Measurements from ENCODE around the gene FCGR3A.
"Not testable (repeated sequence)": the region's sequence is repeated elsewhere in the genome, so short reads cannot be mapped to it uniquely, and the experiment has no call there.

The FCGR3A gene

DNA sequence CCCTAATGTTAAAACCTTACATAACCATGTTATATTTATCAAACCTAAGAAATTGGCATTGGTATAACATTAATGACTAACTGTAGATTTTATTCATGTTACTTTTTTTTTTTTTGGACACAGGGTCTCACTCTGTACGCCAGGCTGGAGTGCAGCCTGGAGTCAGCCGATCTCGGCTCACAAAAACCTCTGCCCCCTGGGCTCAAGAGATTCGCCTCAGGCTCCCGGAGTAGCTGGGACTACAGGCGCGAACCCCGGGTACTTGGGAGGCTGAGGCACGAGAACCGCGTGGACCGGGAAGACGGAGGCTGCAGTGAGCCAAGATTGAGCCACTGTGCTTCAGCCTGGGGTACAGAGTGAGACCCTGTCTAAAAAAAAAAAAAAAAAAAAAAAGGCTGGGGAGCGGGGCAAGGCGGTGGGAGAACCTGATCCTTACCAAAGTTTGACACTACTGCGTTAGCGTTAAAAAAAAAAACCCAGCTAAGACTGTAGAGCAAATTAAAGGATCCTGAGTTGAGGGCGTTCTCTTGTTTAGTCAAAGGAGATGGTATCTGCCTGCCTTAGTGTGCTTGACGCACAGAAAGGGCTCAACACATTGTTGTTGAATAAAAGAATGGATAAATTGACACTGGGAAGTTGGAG lies 20.0 kb downstream of the FCGR3A start:
- H3K27ac ChIP-seq (replicated peaks), result peak overlapping the region; percentile 86
- DNase-seq (ENCODE audit: low read depth in 1 of 2, low spot score in 1 of 2); H3K27me3 ChIP-seq (ENCODE audit: insufficient read depth, poor library complexity, severe bottlenecking): not testable (repeated sequence)
- peak overlapping the region; percentile 62 for H3K4me3 ChIP-seq (replicated peaks; ENCODE audit: insufficient read depth, low read length)

DNA sequence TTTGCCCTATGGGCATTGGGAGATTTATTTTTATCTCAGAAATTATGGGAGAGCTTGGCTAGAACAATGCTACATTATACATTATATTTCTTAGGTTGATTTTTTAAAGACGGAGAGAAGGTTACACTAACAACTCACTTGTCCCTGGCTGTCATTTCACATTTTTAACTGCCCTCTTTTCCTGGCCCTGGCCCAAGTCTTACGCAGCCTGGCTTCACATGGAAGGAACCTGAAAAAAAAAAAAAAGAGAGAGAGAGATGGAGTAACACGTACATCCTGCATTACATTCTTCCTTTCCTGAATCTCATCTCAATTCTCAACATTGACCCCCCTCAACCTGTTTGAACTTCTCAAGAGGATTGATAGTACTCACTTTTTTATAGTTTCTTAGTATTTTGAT lies 21.1 kb downstream of the FCGR3A start:
- peak; percentile 28 to 78 for DNase-seq (ENCODE audit: low read depth in 1 of 2, low spot score in 1 of 2)

DNA sequence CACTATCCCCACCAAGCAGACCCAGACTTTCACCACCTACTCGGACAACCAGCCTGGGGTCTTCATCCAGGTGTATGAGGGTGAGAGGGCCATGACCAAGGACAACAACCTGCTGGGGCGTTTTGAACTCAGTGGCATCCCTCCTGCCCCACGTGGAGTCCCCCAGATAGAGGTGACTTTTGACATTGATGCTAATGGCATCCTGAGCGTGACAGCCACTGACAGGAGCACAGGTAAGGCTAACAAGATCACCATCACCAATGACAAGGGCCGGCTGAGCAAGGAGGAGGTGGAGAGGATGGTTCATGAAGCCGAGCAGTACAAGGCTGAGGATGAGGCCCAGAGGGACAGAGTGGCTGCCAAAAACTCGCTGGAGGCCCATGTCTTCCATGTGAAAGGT lies 23.7 kb downstream of the FCGR3A start:
- H3K27ac ChIP-seq (replicated peaks); DNase-seq (ENCODE audit: low read depth in 1 of 2, low spot score in 1 of 2); H3K27me3 ChIP-seq (ENCODE audit: insufficient read depth, poor library complexity, severe bottlenecking); H3K4me3 ChIP-seq (replicated peaks; ENCODE audit: insufficient read depth, low read length): not testable (repeated sequence)

More for the DNA sequence above, 21.1 kb downstream of the FCGR3A start:
- not testable (repeated sequence) for H3K27me3 ChIP-seq (ENCODE audit: insufficient read depth, poor library complexity, severe bottlenecking); H3K27ac ChIP-seq (replicated peaks); H3K4me3 ChIP-seq (replicated peaks; ENCODE audit: insufficient read depth, low read length)

DNA sequence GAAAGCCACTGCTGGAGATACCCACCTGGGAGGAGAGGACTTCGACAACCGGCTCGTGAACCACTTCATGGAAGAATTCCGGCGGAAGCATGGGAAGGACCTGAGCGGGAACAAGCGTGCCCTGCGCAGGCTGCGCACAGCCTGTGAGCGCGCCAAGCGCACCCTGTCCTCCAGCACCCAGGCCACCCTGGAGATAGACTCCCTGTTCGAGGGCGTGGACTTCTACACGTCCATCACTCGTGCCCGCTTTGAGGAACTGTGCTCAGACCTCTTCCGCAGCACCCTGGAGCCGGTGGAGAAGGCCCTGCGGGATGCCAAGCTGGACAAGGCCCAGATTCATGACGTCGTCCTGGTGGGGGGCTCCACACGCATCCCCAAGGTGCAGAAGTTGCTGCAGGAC lies 24.3 kb downstream of the FCGR3A start:
- peak overlapping the region; percentile 25; the same call in 1 of the 2 replicates for H3K4me3 ChIP-seq (replicated peaks; ENCODE audit: insufficient read depth, low read length)
- H3K27me3 ChIP-seq (ENCODE audit: insufficient read depth, poor library complexity, severe bottlenecking); DNase-seq (ENCODE audit: low read depth in 1 of 2, low spot score in 1 of 2); H3K27ac ChIP-seq (replicated peaks): not testable (repeated sequence)

DNA sequence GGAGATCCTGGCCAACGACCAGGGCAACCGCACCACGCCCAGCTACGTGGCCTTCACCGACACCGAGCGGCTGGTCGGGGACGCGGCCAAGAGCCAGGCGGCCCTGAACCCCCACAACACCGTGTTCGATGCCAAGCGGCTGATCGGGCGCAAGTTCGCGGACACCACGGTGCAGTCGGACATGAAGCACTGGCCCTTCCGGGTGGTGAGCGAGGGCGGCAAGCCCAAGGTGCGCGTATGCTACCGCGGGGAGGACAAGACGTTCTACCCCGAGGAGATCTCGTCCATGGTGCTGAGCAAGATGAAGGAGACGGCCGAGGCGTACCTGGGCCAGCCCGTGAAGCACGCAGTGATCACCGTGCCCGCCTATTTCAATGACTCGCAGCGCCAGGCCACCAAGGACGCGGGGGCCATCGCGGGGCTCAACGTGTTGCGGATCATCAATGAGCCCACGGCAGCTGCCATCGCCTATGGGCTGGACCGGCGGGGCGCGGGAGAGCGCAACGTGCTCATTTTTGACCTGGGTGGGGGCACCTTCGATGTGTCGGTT lies 24.8 kb downstream of the FCGR3A start:
- not testable (repeated sequence) for DNase-seq (ENCODE audit: low read depth in 1 of 2, low spot score in 1 of 2); H3K27me3 ChIP-seq (ENCODE audit: insufficient read depth, poor library complexity, severe bottlenecking); H3K27ac ChIP-seq (replicated peaks)
- peak overlapping the region; percentile 25 for H3K4me3 ChIP-seq (replicated peaks; ENCODE audit: insufficient read depth, low read length)

DNA sequence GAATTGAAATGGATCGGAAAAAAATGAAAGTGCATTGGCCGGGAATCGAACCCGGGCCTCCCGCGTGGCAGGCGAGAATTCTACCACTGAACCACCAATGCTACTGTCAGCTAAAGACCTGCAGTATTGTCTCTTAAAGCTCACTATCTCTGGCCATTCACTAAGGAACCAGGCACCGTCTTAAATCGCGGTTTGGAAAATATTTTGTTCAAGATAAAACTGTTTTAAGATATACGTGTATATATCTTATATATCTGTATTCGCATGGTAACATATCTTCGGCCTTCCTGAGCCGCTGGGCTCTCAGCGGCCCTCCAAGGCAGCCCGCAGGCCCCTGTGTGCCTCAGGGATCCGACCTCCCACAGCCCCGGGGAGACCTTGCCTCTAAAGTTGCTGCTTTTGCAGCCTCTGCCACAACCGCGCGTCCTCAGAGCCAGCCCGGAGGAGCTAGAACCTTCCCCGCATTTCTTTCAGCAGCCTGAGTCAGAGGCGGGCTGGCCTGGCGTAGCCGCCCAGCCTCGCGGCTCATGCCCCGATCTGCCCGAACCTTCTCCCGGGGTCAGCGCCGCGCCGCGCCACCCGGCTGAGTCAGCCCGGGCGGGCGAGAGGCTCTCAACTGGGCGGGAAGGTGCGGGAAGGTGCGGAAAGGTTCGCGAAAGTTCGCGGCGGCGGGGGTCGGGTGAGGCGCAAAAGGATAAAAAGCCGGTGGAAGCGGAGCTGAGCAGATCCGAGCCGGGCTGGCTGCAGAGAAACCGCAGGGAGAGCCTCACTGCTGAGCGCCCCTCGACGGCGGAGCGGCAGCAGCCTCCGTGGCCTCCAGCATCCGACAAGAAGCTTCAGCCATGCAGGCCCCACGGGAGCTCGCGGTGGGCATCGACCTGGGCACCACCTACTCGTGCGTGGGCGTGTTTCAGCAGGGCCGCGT lies 25.5 kb downstream of the FCGR3A start, which contains the start of gene HSPA6:
Gene HSPA6, plus strand, starts transcription at position 724 of the 925 bp plus-strand sequence. Its CDS starts 119 bp downstream, at position 843.
- Histone ChIP-seq H3K4me3 (replicated peaks; ENCODE audit: insufficient read depth, low read length) (peak within 1 kb of the TSS; percentile 55), H3K27ac (replicated peaks) (peak within 1 kb of the TSS; percentile 81)
- H3K27me3 ChIP-seq (ENCODE audit: insufficient read depth, poor library complexity, severe bottlenecking), result not testable (repeated sequence)
- peak; percentile 49 to 66 for DNase-seq (ENCODE audit: low read depth in 1 of 2, low spot score in 1 of 2)
- TF ChIP-seq, protein P1, sequence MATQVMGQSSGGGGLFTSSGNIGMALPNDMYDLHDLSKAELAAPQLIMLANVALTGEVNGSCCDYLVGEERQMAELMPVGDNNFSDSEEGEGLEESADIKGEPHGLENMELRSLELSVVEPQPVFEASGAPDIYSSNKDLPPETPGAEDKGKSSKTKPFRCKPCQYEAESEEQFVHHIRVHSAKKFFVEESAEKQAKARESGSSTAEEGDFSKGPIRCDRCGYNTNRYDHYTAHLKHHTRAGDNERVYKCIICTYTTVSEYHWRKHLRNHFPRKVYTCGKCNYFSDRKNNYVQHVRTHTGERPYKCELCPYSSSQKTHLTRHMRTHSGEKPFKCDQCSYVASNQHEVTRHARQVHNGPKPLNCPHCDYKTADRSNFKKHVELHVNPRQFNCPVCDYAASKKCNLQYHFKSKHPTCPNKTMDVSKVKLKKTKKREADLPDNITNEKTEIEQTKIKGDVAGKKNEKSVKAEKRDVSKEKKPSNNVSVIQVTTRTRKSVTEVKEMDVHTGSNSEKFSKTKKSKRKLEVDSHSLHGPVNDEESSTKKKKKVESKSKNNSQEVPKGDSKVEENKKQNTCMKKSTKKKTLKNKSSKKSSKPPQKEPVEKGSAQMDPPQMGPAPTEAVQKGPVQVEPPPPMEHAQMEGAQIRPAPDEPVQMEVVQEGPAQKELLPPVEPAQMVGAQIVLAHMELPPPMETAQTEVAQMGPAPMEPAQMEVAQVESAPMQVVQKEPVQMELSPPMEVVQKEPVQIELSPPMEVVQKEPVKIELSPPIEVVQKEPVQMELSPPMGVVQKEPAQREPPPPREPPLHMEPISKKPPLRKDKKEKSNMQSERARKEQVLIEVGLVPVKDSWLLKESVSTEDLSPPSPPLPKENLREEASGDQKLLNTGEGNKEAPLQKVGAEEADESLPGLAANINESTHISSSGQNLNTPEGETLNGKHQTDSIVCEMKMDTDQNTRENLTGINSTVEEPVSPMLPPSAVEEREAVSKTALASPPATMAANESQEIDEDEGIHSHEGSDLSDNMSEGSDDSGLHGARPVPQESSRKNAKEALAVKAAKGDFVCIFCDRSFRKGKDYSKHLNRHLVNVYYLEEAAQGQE (IDR thresholded peaks at IDR 0.05; ENCODE audit: insufficient replicate concordance, low read depth), result peak; percentile 2
- TF ChIP-seq GABPA (IDR thresholded peaks at IDR 0.05; ENCODE audit: low read depth), result 0 out of 2 replicates have a peak, but pooled peaks have one; percentile 21

DNA sequence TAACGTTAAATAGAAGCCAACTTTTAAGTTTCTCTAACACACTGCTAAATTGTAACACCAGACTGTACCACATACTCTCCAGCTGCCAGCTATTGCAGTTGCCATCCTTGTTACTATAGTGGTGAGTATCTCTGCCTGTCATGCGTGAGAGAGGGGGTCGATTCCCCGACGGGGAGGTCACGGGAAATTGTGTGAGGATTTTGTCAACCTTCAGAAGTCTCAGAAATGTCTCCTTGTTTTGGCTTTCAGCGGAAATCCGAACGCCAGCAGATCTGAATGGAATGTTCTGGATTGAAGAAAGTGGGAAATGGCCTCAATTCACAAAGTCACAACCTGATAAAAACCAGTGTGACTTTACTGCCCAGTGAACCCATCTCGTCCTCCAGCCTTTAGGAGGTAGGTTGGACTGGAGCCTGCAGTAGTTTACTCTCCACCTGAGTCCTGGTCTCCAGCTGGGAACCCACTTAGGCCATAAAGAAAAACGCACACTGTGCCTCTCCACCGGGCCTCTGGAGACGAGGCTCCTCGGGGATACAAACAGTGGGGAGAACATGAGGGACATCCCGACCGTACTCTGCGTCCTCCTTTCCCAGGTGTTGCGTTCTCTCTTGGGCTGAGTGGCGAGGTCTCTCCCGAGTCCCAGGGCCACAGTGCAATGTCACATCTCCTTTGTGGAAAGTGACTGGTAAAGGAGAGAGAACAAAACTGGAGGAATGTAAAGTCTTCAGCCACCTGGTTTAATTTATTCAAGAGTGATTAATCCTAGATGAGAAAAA lies 26.4 kb downstream of the FCGR3A start:
- not testable (repeated sequence) for H3K27ac ChIP-seq (replicated peaks); DNase-seq (ENCODE audit: low read depth in 1 of 2, low spot score in 1 of 2); H3K27me3 ChIP-seq (ENCODE audit: insufficient read depth, poor library complexity, severe bottlenecking); H3K4me3 ChIP-seq (replicated peaks; ENCODE audit: insufficient read depth, low read length)

DNA sequence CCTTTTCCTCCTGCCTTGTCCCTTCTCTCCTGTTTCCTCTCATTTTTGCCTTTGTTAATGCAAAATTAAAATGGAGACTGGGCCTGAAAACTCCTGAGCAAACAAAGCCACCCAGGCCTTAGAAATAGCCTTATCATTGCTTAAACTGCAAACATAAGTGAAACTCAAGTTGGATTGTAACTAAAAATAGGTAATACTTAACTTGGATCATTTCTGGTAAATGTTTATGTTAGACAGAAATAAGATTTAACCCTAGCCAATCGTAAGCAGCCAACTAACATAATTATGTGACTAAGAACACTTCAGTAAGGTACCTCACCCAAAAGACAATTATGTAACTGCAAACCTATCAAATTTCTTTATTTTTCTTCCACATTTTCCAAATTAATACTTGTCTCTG lies 35.7 kb downstream of the FCGR3A start:
- H3K27me3 ChIP-seq (ENCODE audit: insufficient read depth, poor library complexity, severe bottlenecking); H3K4me3 ChIP-seq (replicated peaks; ENCODE audit: insufficient read depth, low read length); H3K27ac ChIP-seq (replicated peaks); DNase-seq (ENCODE audit: low read depth in 1 of 2, low spot score in 1 of 2): not testable (repeated sequence)

DNA sequence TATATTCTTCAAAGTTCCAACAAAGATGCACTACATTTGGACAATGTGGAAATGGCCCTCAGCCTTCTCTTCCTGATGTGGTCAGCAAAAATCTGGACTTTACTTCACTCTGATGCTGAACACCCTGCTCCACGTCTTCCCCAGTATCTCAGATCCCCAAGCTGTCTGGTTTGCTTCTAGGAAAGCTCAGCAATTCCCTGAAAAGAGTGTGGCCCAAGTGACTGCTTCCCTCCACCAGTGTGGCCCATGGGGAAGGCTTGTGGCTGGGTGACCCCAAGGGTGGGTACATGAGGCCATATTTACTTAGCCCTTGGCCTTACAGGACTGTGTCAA lies 36.2 kb downstream of the FCGR3A start:
- not testable (repeated sequence) for H3K4me3 ChIP-seq (replicated peaks; ENCODE audit: insufficient read depth, low read length); H3K27ac ChIP-seq (replicated peaks); H3K27me3 ChIP-seq (ENCODE audit: insufficient read depth, poor library complexity, severe bottlenecking); DNase-seq (ENCODE audit: low read depth in 1 of 2, low spot score in 1 of 2)

DNA sequence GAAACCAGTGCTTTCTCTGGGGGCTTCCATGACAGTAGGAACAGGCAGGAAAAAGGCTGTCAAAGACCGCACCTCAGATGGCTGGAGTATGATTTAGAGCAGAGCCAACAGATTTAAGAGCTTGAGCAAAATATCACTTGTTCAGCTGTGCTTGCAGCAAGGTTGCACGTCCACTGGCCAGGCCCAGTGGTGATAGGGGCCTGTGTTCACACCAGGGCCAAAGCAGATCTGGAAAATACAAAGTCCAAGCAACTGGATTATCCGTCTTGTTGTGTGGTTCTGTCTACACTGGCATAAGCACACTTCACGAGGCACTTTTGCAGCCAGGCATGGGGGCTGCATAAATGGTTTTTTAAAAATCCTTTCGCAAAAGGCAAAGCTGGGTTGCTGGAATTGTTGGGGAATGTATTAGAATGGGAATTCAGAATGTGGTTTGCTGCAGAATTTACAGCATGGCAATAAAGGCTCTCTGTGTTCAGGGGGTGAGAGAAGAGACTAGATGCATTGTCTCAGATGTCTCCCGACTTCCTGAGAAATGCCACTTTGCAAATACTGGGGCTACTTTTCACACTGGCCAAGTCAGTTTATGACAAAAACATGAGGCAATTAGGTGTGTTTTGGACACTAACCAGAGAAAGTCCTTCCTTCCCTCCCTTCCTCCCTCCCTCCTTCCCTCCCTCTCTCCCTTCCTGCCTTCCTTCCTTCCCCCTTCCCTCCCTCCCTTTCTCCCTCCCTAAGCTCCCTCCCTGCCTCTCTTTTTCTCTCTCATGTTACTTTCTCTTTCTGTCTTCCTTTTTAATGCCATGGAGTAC lies 36.8 kb downstream of the FCGR3A start:
- H3K27me3 ChIP-seq (ENCODE audit: insufficient read depth, poor library complexity, severe bottlenecking); H3K4me3 ChIP-seq (replicated peaks; ENCODE audit: insufficient read depth, low read length); H3K27ac ChIP-seq (replicated peaks); DNase-seq (ENCODE audit: low read depth in 1 of 2, low spot score in 1 of 2): not testable (repeated sequence)

All from HL-60 (cell line).